Stimulated activated CD8-positive, alpha-beta memory T cell treated with anti-CD3 and anti-CD28 coated beads, Interleukin-2, amount 100 ng/mL, for 1 hour (primary cell): ENCODE results near the gene HPN.
A peak's percentile ranks its signal among the peaks of the same experiment; 100 is the strongest.
"Not testable (repeated sequence)": the region's sequence is repeated elsewhere in the genome, so short reads cannot be mapped to it uniquely, and the experiment has no call there.

Experiments used
- DNase-seq, 2 donors: peaks; one replicate each; pipeline ENCODE4 v3.0.0-alpha.2; 2020; ENCODE audit warnings: low read depth in 2 of 2

Gene HPN

DNA sequence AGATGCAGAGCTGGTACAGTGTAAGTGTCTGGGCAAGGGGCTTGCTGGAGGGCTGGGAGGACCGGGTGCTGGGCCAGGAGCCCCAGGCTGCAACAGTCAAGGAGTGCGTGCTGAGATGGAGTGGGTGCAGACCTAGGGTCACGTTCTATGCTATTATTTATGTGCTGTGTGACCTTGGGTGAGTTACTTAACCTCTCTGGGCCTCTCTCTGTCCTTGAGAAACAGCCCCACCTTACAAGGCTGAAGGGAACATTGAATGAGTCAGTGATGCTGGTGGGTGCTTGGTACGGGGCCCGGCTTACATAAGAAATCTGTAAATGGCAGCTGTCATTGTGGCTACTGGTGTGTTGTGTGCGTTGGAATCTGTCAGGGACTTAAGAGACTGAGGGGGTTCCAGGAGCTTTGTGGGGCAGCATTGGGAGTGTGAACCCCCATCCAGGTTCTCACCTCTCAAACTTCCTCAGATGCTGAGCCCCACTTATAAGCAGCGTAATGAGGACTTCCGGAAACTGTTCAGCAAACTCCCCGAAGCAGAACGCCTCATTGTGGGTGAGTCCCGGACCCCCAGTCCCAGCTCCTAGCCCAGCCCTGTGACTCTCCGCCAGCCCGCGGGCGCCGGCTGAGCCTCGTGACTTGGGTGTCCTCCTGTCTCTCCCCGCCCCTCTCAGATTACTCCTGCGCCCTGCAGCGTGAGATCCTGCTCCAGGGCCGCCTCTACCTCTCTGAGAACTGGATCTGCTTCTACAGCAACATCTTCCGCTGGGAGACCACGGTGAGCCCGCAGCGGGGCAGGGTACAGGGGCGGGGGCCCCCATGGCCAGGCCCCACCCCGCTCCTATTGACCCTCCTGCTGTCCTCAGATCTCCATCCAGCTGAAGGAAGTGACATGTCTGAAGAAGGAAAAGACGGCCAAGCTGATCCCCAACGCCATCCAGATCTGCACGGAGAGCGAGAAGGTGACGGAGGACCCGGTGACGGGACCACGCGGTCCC, 31.8 kb upstream of the HPN start:
- DNase-seq = no peak

DNA sequence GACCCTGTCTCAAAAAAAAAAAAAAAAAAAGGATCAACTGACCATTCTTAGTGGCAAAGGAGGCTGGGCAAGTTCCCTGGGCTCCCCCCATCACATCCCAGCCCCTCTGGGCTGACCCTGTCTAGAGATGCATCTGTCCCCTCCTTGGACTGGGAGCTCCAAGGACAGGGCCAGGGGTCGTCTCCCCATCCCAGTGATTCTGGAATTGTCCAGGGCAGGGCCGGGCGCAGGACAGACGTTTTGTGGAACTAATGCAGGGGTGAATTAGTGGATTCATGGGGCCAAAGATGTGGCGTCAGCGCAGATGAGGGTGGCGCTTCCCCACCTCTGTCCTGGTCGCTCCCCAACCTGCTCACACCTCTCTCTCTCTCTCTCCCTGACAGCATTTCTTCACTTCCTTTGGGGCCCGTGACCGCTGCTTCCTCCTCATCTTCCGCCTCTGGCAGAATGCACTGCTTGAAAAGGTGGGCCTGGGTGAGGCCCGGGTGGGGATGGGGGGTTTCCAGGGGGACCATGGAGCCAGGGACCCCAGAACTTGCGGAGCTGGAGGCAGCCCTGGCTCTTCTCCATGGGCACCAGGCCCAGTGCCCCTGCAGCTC, 30.3 kb upstream of the HPN start:
- no peak for DNase-seq

GRCh38 chr19:35011737-35012682, 29.5 kb upstream of the HPN start:
- no peak for DNase-seq

DNA sequence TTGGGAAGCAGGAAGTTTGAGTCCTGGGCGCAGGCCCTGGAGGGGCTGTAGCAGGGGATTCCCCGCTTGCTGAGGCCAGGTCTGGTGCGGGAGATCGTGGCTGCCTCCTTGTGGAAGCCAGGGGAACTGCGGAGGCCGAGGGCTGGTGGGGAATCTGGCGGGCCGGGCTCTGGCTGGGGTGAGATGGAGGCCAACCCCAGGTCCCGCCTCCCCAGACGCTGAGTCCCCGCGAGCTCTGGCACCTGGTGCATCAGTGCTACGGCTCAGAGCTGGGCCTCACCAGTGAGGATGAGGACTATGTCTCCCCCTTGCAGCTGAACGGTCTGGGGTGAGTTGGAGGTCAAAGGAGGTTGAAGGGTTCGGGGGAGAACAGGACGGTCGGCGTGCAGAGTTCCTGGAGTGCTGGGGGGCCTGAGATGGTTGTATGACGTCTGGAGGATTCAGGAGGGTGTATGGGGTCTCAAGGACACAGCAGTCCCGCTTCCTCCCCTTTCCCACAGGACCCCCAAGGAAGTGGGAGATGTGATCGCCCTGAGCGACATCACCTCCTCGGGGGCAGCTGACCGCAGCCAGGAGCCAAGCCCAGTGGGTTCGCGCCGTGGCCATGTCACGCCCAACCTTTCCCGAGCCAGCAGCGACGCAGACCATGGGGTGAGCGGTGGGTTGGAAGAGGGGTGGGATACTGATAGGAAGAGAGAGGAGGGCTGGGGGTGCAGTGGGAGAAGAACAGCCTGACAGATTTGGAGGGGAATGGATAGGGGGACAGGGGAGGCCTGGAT, 28.3 kb upstream of the HPN start:
- DNase-seq = peak; percentile 65 to 66

GRCh38 chr19:35013820-35014754, 27.4 kb upstream of the HPN start:
- DNase-seq = peak; percentile 36 to 43

DNA sequence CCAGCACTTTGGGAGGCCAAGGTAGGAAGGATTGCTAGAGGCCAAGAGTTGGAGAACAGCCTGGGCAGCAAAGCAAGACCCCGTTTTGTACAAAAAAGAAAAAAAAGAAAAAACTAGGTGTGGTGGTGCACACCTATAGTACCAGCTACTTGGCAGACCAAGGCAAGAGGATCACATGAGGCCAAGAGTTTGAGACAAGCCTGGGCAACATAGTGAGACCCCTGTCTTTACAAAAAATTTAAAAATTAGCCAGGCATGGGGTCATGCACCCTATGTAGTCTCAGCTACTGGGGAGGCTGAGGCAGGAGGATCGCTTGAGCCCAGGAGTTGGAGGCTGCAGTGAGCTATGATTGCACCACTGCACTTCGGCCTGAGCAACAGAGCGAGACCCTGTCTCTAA, 26.7 kb upstream of the HPN start:
- not testable (repeated sequence) for DNase-seq

GRCh38 chr19:35015270-35015953, 26.1 kb upstream of the HPN start:
- DNase-seq = no peak

- no peak for DNase-seq
Observed at GRCh38 chr19:35015954-35016351, 25.6 kb upstream of the HPN start.

DNA sequence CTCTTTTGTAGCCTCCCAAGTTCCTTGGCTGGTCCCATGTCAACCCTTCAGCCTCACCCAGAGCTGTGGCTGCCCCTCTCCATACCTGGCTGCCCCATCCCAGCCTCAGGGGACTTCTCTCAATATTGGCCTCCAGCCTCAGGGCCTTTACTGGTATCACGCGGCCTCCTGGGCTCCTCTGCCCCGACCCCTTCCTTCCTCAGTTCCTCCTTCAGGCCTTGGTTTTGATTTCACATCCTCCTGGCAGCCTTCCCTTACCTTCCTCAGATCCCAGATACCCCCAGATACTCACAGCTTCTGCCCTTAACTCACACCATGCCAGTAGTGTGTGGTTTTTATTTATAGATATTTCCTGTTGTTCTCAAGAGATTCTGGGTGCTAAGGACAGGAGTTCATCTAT, 24.0 kb upstream of the HPN start:
- no peak for DNase-seq

DNA sequence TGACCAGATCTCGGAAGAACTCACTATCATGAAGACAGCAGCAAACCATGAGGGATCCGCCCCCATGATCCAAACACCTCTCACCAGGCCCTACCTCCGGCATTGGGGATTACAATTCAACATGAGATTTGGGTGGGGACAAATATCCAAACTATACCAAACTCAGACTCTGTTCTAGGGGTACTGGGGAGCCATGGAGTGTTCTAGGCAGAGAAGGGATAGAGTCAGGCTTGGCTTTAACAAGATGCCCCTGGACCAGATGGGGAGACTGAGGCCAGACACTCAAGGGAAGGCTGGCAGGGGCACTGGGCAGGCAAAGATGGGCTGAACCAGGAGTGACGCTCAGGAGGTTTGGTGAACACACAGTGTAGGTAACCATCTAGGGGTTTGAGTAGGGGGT, 23.1 kb upstream of the HPN start:
- no peak for DNase-seq

DNA sequence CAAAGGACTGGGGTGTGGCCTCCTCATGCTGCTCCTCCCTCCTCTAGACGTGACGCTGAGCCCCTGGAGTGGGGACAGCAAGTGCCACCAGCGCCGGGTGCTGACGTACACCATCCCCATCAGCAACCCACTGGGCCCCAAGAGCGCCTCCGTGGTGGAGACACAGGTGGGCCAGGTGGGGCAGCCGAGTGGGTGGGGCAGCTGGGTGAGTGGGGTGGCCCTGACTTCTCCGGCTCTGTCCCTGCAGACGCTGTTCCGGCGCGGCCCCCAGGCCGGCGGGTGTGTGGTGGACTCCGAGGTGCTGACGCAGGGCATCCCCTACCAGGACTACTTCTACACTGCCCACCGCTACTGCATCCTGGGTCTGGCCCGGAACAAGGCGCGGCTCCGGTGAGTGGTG, 22.4 kb upstream of the HPN start:
- no peak for DNase-seq

GRCh38 chr19:35021016-35021415, 20.5 kb upstream of the HPN start:
- no peak for DNase-seq

GRCh38 chr19:35021596-35021995, 19.9 kb upstream of the HPN start:
- no peak for DNase-seq

GRCh38 chr19:35022460-35022859, 19.1 kb upstream of the HPN start:
- no peak for DNase-seq

DNA sequence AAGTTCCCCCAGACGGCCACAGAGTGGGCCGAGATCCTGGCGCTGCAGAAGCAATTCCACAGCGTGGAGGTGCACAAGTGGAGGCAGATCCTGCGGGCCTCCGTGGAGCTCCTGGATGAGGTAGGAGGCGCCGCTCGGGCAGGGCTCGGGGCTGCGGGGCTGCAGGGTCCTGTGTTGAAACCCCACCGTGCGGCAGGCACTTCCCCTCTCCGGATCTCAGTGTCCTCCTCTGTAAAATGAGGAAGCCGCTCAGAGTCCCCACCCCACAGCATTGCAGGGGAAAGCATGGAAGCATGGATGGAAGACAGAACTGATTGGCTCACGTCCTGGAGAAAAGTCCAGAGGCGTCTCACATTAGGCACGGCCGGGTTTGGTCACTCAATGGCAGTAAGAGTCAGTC, 18.1 kb upstream of the HPN start:
- DNase-seq = no peak

DNA sequence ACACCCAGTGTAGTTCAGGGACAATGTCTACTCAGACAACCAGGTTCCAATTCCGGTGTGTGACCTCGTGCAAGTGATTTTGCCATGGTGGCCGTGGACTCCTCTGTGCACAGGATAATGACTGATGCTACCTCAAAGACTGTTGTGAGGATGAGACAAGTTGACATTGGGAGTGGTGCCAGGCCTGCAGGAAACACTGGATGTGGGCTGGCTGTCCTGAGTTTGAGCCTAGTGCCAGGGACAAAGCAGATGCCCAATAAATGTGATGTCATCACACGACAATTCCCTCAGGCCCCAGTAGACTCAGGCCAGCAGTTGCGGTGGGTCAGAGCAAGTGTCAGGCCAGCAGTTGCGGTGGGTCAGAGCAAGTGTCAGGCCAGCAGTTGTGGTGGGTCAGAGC, 17.4 kb upstream of the HPN start:
- DNase-seq = no peak

DNA sequence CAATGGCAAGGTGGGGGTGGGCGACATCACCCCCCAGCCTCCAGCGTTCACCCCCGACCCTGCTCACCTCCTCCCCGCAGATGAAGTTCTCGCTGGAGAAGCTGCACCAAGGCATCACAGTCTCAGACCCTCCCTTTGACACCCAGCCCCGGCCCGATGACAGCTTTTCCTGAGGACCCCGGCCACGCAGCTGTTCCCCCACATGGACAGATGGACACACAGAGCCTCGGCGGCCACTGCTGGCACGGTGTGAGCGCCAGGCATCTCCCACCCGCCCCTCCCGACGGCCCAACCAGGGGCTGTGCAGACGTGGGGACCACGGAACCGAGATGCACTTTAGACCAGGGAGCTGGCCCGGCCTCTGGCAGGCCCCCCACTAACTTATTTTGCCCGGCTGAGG, 15.6 kb upstream of the HPN start:
- DNase-seq = no peak

- DNase-seq = no peak
Observed at GRCh38 chr19:35026418-35026817, 15.1 kb upstream of the HPN start.

GRCh38 chr19:35027009-35027408, 14.5 kb upstream of the HPN start:
- no peak for DNase-seq
